Activated T-helper 9 cell treated with anti-CD3 and anti-CD28 coated beads, Interleukin-2, amount 50 U/mL, for 16 hours (primary cell): ENCODE data around the gene GTF3C5.
"Not testable (repeated sequence)": the region's sequence is repeated elsewhere in the genome, so short reads cannot be mapped to it uniquely, and the experiment has no call there.

ENCODE experiments used
- DNase-seq: peaks from one replicate; pipeline ENCODE4 v3.0.0-alpha.2; 2020; ENCODE audit warnings: low read depth

The GTF3C5 gene

GRCh38 chr9:133071484-133072150 lies 40.8 kb downstream of the GTF3C5 start:
- DNase-seq = no peak

DNA sequence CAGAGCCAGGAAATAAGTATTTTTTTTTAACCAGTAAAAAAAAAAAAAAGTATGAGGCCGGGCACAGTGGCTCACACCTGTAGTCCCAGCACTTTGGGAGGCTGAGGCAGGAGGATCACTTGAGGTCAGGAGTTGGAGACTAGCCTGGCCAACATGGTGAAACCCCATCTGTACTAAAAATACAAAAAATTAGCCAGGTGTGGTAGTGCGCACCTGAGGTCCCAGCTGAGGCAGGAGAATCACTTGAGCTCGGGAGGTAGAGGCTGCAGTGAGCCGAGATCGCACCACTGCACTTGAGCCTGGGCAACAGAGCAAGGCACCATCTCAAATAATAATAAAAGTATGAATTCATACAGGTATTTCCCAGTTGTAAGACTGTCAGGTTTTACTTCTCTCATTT lies 41.4 kb downstream of the GTF3C5 start:
- not testable (repeated sequence) for DNase-seq

GRCh38 chr9:133073086-133074014 lies 42.6 kb downstream of the GTF3C5 start:
- DNase-seq = no peak

DNA sequence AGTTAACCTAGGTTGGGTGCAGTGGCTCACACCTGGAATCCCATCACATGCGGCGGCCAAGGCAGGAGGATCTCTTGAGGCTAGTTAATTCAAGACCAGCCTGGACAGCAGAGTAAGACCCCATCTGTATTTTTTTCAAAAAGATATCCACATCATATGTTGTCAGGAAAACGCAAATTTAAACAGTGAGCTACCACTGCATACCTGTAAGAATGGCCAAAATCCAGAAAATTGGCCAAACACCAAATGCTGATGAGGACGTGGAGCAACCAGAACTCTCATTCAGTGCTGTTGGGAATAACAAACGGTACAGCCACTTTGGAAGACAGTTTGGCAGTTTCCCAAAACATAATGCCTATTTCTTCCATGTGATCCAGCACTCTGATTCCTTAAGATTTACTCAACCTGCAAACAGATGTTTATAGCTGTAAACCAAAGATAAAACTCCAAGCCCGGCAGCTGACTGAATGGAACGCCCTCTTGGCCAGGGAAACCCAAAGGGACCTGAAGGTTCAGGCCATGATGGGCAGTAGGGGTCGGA lies 43.4 kb downstream of the GTF3C5 start:
- DNase-seq = no peak

- no peak for DNase-seq
Observed at GRCh38 chr9:133075925-133076630, 45.3 kb downstream of the GTF3C5 start.

GRCh38 chr9:133076691-133077090 lies 45.9 kb downstream of the GTF3C5 start:
- DNase-seq = no peak

DNA sequence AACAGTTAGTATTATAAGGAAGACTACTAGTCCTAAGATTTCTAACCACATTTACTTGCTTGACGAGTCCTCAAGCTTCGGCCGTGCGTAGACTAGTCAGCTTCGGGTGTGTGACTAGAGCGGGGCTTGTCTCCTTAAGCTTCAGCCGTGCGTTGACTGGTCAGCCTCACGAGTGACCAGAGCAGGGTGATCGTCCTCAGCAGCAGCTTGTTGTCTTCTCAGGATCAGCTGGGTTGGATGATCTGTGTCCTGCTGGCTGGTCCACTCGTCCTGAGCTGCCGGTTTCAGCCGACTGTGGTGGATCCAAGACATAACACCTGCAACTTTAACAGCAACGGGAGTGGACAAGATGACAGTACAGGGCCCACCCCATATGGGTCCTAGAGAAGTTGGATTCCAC lies 47.7 kb downstream of the GTF3C5 start:
- DNase-seq = no peak

GRCh38 chr9:133080161-133080560 lies 49.4 kb downstream of the GTF3C5 start:
- no peak for DNase-seq

DNA sequence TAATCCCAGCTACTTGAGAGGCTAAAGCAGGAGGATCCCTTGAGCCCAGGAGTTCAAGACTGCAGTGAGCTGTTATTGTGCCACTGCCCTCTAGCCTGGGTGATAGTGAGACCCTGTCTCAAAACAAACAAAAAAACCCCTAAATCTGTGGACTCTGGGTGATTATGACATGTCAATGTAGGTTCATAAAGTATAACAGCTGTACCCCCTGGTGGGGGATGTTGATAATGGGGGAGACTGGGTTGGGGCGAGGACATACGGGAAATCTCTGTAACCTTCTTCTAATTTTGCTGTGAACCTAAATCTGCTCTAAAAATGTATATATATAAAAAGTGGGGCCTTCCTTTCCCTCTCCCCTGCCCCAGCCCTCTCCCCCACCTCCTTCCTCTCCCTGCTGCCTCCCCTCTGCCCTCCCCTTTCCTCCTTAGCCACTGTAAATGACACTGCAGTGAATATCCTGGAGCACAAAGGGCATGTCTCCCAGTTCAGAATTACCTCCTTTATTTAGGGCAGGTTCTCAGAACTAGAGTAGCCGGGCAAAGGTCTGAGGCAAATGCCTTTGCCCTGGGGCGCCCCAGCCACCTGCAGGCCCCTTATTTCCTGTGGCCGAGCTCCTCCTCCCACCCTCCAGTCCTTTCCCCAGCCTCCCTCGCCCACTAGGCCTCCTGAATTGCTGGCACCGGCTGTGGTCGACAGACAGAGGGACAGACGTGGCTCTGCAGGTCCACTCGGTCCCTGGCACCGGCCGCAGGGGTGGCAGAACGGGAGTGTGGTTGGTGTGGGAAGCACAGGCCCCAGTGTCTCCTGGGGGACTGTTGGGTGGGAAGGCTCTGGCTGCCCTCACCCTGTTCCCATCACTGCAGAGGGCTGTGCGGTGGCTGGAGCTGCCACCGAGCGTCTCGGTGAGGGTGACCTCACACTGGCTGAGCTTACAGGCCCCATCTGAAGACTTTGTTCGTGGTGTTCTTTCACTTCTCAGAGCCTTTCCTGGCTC lies 50.3 kb downstream of the GTF3C5 start:
- DNase-seq = not testable (repeated sequence)

GRCh38 chr9:133081957-133082644 lies 51.3 kb downstream of the GTF3C5 start:
- DNase-seq = not testable (repeated sequence)

DNA sequence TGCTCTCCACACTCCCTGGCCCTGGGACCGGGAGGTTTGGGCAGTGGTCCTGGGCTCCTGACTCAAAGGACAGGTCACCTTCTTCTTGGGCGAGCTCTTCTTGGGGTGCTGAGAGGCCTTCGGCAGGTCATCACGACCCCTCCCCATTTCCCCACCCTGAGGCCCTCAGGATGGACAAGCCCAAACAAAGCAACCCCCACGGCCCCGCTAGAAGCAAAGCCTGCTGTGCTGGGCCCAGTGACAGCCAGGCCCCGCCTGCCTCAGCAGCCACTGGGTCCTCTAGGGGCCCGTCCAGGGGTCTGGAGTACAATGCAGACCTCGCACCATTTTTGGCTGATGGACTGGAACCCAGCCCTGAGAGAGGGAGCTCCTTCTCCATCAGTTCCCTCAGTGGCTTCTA lies 52.9 kb downstream of the GTF3C5 start:
- DNase-seq = not testable (repeated sequence)

GRCh38 chr9:133086212-133086860 lies 55.5 kb downstream of the GTF3C5 start:
- not testable (repeated sequence) for DNase-seq

- DNase-seq = no peak
Observed at GRCh38 chr9:133086894-133087293, 56.1 kb downstream of the GTF3C5 start.

DNA sequence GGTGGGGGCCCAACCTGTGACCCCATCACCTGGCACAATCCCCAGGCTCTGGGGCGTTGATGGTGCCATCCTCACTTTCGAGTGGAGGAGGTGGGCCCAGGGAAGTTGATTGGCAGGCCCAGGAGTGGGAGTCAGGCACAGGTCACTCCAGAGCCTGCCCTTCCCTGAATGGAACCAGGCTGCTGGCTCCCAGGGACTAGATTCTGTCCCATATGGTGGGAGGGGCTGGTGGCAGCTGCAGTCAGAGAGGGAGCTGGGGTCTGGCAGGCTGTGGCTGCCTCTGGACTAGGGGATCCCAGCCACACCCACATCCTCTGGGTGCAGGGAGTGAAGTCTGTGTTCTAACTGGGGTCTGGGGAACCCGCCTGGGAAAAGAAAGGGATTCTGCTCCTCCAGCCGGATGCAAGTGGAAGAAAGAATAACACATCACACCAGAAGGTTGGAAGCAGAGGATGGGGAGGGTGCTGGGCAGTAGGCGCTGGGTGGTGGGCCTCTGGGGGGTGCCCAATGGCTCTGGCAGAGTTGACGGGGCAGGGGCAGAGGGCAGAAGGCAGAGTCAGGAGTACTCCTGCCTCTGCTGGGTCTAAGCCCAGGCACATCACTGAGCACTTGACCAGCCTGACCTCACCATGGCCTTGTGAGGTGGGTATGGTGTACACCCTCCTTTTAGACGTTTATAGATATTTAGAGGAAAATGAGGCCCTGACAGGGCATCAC lies 56.8 kb downstream of the GTF3C5 start:
- DNase-seq = no peak

DNA sequence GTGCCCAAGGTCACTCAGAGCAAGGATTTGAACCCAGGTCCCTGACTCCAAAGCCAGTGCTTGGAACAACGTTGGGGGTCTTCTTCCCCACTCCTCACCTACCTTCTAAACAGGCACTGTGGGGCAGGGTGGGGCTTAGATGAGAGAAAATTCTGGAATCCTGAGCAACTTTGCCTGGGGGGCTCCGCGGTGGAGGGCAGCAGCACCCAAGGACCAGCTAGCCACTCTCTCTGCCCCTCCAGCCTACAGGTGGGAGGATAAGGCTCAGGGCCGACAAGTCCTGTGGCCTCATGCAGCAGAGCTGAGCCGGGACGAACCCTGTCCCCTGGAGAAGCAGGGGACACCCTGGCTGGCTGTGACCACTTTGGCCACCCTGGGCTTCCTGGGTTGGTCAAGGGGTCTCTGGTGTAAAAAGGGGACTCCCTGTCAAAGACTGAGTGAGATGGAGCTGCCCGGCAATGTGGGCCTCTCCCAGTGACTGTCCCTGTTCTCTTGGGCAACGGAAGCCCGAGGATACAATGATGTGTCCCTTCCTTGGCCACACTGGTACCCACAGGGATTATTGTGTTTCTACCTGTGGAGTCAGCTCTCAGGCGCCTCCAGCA lies 57.5 kb downstream of the GTF3C5 start:
- no peak for DNase-seq

DNA sequence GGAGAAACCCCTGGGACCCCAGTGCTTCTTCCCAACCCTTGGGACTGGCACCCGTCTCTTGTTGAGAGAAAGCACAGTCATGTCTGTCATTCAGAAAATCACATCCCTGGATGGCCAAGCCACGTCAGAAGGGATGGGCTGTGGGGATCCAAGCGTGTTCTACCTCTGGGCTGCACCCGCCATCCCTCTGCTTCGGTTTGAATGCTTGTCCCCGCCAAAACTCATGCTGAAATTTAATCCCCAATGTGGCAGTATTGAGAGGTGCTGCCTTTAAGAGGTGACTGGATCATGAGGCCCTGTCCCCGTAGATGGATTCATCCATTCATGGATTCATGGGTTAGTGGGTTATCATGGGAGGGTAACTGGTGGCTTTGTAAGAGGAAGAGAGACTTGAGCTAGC lies 58.0 kb downstream of the GTF3C5 start:
- no peak for DNase-seq

DNA sequence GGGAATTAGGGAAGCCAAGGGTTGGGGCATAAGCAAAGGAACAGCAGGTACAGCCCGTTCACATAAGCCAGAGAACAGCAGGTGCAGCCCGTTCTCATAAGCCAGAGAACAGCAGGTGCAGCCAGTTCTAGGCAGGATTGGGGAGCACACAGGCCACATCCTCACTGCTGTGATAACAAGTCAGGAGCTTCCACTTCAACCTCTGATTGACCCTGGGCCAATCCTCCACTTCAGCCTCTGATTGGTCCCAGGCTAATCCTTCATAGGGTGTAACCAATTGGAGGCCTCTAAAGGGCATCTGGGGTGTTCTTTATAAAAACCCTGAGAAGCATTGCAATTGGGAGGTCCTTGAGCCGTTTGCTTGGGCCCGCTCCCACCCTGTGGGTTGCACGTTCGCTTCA lies 58.5 kb downstream of the GTF3C5 start:
- DNase-seq = no peak

DNA sequence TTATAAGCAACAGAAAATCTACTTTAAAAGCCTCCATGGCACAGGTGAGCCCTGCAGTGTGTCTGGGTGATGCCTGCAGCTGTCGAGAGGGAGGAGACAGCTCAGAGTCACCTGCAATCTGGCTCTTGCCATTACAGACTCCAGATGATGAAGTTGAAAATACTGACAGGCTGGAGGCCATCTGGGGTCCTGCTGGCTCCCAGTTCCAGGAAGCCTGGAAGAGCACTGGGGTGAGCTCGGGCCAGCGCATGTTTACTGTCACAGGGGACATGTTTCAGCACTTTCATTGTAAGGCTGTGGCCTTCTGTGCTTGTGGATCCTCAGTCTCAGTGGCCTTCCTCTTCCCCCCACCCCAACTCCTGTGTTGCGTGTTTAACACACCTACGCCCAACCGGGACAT lies 59.4 kb downstream of the GTF3C5 start:
- DNase-seq = no peak
